HG02884 (cell line): ENCODE data around the gene LRRFIP1.
A peak's percentile ranks its signal among the peaks of the same experiment; 100 is the strongest.
"Not testable (repeated sequence)": the region's sequence is repeated elsewhere in the genome, so short reads cannot be mapped to it uniquely, and the experiment has no call there.

Experiments used
- ATAC-seq: cut with Tn5 transposase; IDR thresholded peaks from one replicate; pipeline ENCODE4 v1.9.1; 2021; ENCODE audit warnings: mild to moderate bottlenecking, moderate library complexity; ENCODE audit not compliant: unreplicated experiment

Gene LRRFIP1

DNA sequence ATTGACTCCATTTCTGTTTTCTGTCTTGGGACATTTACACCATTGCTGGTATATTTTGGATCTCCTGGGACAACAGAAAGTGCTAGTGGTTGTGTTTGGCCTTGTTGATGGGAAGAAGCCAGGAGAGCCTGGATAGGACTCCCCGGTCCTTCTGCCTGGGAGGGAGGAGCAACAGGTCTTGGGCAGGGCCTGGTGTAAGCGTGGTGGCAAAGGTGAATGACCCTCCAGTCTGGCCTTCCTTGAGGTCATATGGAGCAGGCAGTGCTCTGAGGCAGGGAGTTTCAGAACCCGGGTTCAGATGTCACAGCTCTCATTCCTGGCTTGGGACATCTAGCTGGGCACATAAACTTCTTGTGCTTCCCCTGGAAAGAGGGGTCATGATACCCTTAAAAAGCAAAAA lies 115.2 kb downstream of the LRRFIP1 start:
- no peak for ATAC-seq

DNA sequence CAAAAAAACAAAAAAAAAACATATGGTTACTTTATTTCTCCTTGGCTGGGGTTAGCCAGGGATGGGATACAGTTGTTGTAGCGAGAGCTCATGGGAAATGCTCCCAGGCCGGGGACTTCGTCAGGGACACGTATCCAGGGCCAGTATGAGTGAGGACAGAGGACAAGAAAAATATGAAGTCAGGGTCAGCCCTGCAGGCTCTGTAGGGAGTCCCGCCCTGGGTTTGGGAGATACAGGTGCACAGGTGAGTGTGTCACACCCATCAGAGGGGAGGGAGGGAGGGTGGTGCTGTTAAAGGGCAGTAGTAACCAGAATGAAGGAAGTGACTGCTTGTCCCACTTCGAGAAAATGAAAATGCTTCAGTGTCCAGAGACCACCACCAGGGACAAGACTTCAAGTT lies 115.6 kb downstream of the LRRFIP1 start:
- no peak for ATAC-seq

DNA sequence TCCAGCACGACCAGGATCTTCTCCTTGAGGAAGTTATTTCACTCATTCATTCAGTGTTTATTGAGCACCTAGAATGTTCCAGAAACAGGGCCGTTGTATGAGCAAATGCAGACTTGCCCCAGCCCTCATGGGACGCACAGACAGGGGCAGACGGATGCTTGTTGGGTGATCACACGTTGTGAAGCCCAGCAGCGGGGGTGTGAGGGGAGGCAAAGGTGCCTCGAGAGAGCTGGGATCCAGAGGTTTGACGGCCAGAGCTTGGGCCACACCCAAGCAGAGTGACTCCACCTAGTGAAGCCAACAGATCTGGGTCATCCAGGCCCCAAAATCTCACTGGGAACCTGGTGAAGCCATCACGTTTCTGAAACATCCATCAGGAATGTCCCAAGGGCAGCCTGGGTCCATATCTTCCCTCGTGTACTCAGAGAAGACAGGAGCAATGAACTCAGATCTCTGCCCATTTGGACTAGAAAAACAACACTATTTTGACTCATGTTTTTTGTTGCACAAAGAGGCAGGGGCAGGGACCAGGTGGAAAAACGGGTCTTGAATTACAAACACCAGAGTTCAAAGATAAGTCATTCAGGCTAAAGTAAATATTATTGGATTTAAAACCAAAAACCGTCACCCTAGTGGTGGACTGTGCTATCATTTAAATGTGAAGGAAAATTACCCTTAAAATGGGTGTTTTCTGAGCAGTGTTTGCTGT lies 116.3 kb downstream of the LRRFIP1 start:
- no peak for ATAC-seq

DNA sequence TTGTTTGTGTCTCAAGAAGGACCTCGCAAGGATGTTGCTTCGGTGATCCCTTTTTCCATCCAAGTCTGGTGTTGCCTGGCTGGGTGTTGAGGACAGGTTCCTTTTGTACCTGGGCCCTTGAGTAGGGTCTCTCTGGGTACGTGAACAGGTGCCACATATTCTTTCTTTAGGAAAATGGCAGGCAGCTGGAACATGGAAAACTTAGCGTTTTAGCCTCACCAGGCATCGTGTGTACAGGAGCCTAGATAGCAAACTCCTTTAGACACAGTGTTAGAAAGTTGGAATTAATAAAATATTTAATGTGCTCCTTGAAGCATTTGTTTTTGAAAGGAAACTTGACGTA lies 116.9 kb downstream of the LRRFIP1 start:
- ATAC-seq = no peak

DNA sequence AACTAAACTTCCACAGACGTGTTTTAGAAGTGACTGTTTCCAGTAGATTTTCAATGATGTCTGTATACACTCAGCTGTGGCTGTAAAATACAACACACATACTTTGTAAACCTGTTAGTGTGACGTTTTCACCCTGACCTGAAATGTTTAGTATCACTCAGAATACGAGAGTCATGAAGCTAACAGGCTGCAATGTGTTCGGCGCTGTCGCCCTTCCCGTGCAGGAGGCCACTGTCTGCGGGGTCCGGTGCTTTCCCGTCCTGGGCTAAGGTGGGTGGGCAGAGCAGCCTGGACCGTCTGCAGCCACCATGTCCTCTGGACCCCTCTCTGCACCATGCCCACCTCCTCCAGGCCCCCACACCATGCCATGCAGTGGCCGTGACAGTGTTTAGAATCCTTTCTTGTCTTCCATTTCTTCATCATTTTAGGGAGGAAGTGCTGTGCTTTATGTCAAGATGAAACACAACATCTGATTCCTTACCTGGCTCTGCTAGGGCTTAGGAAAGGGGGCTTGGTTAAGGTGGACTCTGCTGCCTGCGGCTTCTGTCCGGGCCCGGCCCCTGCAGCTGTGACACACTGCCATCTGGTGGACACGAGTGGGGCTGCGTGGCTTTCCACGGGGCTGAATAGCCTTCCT lies 117.3 kb downstream of the LRRFIP1 start:
- no peak for ATAC-seq

DNA sequence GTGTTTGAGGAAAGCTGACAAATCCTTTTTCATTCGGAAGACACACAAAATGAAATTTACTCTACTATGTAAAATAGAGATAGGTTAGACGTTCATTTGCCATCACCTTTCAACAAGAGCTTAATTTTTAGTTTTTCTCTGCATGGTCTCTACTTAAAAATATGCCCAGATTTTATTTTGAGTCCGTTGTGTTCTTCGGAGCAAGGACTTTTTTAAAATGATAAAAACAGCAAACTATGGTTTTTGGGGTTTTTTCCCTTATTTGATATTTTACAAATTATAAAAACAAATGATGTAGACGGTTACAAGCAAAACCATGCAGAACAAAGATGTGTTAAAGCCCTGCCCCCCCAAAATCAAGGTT lies 117.8 kb downstream of the LRRFIP1 start:
- ATAC-seq = no peak

DNA sequence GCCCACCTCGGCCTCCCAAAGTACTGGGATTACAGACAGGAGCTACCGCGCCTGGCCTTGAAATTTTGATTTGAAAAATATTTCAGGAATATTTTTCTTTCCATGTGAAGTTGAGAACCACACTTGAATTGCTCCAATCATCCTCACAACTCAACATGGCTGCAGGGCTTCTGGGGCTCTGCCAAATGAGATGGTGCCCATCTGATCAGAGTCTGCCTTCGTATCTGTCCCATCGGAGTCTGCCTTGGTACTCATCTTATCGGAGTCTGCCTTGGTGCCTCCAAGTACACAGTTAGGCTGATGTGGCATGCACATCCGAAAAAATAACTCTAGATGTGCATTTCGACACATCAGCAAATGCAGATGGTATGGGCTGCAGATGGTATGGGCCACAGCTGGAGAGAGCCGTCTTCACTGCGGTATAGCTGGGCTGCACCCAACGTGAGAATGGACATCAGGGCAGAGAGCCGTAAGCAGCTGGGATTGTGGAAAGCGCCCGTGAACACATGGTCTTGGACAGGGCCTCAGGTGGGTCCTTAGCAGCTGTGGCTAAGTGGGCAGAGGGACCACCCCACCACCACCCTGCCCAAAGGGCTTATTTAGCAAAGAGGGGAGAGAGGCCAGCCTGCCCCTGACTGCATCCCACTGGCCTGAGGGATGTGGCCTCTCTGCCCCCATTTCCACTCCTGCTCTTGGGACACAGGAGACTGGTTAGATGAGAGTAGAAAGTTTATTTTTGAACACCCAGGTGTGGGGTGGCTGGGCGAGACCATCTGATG lies 119.1 kb downstream of the LRRFIP1 start:
- ATAC-seq = no peak

DNA sequence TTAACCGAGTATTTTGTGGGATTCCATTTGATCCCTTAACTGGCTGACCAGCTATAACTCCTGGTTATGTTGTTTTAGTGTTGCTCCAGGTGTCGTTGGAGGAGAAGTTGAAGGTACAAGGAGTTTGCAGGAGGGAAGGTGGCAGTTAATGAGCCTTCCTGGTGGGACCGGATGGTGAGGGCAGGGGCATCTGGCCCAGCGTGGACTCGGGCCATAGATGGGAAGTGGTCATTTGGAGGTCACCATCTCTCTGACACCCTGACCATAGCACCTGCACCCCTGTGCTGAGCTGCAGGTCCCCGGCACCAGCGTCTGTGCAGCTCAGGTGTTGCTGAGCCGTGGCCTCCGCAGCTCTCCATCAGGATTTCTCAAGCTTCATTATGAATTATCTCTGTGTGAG lies 119.8 kb downstream of the LRRFIP1 start:
- no peak for ATAC-seq

DNA sequence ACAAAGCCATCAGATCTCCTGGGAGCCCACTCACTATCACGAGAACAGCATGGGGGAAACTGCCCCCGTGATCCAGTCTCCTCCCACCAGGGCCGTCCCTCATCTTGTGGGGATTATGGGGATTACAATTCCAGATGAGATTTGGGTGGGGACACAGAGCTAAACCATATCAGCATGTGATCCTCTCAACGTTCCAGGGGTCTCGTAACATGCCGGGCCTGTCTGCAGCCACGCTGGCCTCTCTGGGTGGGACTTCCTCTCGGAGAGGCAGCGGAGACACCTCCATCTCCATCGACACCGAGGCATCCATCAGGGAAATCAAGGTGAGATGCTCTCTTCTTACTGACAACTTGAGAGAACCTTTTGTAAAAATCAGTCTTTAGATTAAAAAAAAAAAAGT lies 121.6 kb downstream of the LRRFIP1 start:
- ATAC-seq = no peak

DNA sequence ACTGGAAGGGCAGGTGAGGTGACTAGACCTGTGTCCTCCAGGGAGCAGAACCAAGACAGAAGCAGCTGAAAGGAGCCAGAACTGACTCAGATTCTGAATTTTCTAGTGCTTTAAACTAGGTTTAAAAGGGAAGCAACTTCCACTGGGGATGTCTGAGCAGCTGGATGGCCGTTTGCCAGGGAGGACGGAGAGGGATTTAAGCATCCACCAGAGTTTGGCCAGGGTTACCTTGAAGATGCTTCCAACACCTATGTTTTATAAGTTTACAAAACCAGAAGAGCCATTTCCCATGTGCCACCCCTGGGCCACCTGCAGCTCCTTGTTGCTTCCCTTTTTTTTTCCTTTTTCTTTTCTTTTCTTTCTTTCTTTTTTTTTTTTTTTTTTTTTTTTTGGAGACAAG lies 122.6 kb downstream of the LRRFIP1 start:
- no peak for ATAC-seq

DNA sequence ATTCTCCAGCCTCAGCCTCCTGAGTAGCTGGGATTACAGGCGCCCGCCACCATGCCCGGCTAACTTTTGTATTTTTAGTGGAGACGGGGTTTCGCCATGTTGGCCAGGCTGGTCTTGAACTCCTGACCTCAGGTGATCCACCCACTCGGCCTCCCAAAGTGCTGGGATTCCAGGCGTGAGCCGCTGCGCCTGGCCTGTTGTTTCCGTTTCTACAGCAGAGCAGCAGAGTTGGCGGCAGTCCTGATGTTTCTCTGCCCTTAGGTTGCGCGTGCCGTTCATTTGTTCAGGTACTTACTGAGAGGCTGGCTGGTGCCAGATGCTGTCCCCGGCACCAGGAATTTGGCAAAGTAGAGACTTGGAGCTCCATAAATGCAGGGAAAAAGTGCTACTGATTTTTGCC lies 123.1 kb downstream of the LRRFIP1 start:
- ATAC-seq = not testable (repeated sequence)

DNA sequence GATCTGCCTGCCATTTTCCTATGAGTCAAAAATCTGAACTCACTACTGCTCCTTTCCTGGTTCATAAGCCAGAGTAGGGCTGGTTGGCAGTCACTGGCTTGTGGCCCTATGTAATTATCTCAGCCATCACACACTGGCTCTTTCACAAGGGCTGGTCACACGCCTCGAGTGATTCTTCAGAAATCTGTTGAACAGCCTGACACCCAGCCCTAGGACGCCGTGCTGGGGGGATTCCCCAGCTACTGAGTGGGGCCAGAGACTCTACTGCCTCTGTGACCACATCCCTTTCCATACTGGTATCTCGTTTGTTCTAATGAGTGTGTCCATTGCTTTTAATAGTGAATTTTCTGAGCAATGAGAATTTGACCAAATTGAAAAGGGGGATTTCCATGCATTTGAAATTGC lies 125.4 kb downstream of the LRRFIP1 start:
- ATAC-seq = peak; percentile 99

DNA sequence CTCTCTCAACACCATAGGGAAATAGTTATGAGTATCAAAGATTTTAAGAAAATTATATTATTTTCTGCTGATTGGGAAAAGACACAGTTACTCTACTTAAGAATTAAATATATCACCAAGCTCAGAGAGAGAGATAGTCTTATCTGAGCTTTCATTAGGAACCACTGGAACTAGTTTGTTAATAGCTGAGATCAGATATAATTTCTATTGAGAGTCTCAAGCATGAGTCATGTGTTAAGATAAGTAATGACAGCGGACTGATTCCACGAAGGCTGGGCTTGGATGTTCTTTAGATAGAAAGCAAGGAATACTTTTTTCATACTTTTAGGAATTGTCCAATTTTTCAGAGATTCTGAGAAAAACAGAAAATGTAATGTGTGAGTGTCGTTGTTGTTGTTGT lies 126.8 kb downstream of the LRRFIP1 start:
- no peak for ATAC-seq

DNA sequence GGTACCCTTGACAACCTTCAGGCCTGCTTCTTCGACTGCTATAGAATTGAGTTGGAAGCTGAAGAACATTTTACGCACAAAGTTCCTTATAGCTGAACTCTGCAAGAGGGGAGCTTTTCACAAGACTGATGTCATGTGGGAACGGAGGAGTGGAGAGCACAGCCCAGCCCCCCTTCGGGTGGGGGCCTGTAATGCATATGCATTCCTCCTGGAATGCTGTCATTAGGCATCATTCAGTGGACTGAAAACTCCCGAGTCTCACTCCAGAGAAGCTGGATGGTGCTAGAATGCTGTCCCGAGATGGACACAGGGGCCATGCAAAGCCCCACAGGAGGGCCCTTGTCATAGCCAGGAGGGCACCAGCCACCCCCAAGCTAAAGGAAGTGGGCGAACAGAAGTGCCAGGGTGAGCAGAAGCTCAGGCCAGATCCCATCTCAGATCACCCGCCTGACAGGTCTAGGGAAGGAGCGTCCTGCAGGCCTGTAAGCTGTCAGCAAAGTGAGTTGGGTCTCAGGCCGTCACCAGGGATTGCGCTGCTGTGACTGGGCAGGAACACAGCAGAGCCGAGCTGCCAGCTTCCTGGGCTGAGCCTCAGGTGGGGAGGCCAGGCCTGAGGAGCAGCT lies 127.3 kb downstream of the LRRFIP1 start:
- no peak for ATAC-seq

DNA sequence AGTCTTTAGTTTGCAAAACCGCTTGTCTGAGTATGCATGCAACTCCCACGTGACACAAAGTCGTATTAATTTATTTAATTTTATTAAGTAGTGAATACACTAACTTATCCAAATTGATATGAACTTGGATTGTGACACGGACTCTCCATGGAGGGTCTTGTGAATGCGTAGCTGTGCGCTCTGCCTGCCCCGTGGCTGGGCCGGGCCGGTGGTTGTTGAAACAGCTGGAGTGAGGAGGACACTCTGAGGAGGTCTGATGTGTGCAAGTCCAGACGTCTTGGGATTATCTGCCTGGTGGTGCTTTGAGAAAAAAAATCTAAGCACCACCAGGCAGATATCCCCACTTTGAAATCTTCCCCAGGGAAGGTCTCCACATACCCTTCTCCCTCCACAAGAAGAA lies 130.2 kb downstream of the LRRFIP1 start:
- no peak for ATAC-seq

DNA sequence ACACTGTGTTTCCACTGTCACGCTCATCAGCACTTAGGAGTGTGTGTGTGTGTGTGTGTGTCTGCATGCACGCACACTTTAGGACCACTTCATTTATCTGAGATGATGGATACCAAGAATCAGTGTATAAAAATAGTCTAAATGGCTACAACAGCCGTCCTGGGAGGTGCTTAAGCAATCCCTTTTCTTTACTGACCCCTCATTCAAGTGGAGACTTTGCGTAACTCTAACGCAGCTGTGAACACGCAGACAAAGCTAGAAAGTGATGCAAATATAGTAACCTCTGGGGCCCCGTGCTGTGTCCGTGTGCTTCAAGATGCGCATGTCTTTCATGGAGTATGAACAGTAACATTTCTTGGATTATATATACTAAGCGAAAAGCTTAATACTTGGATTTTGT lies 130.8 kb downstream of the LRRFIP1 start:
- no peak for ATAC-seq

DNA sequence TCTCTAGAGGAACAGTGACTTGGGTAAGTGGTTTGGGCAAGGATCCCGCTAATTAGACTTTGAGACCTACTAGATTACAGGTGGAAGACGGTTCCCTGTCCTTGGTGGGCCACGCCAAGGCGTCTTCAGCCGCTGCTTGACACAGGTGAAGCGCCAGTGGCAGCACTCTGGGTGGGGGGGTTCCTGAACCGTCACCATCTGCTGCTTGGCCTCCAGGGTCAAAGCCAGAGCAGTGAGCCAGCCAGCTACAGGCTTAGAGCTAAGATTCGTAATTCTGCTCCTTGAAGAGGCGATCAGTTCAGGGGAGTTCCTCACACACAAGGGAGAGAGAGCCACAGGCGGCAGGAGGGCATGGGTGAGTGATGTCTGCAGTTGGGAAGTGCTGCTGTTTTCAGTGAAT lies 131.8 kb downstream of the LRRFIP1 start:
- ATAC-seq = no peak

DNA sequence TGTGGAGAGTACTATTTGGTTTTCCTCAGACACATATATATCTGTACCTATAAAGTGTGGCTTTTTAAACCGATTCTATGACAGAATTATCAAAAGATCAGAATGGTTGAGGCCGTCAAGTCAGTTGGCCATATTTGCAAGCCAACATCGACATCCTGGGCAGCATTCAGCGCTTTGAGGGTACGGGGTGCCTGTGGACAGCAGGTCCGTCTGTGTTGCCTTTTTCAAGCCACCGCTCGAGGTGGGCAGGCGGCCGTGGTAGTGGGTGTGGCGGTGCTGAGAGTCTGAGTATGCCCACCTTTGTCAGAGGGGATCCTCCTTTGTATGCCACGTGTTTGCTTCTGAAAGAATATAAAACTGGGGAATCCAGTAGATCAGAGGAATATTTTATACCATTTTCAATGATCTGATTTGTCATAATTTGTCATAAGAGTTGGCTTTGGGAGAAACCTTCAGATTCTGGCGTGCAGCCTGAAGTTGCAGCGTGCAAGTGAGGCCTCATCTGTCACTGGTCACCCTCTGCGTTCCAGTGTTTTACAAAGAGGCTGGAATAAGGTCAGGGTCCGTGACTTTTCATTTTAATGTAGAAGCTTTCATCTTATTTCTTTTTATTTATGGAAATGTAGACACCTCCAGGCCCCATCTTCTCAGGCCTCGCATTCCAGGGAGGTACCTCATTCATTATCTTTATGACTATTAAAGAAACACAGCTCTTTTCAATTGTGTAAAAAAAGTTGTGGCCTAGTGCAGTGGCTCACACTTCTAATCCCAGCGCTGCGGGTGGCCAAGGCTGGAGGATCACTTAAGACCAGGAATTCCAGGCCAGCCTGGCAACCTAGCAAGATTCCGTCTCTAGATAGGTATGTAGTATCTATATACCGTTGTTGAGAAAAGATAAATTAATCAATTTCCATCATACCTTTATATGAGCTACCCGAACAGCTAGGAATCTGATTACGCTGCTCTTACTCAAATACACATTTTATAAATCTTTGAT lies 133.4 kb downstream of the LRRFIP1 start:
- ATAC-seq = no peak

DNA sequence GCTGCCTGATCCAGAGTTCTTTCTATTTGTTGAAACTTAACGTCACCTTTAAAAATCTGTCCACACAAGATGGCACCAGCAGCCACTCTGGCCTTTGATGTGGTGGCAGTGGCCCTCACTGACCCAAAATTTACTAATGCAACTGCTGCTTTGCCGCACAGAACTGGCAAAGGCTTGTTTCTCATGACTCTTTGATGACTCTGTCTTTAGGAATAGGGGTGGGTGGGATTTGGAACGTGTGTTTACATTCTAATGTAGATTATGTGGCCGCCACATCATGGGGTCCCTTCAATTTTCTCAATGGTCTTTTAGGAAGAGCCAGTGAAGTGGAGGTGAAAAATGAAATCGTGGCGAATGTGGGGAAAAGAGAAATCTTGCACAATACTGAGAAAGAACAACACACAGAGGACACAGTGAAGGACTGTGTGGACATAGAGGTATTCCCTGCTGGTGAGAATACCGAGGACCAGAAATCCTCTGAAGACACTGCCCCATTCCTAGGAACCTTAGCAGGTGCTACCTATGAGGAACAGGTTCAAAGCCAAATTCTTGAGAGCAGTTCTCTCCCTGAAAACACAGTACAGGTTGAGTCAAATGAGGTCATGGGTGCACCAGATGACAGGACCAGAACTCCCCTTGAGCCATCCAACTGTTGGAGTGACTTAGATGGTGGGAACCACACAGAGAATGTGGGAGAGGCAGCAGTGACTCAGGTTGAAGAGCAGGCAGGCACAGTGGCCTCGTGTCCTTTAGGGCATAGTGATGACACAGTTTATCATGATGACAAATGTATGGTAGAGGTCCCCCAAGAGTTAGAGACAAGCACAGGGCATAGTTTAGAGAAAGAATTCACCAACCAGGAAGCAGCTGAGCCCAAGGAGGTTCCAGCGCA lies 135.2 kb downstream of the LRRFIP1 start:
- ATAC-seq = not testable (repeated sequence)

DNA sequence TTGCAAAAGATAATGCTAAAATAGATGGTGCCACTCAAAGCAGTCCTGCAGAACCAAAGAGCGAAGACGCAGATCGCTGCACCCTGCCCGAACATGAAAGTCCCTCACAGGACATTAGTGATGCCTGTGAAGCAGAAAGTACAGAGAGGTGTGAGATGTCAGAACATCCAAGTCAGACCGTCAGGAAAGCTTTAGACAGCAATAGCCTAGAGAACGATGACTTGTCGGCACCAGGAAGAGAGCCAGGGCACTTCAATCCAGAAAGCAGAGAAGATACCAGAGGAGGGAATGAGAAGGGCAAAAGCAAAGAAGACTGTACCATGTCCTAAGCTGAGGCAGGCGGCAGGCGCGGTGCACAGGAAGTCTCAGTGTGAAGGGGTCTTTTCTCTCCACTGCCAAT lies 136.4 kb downstream of the LRRFIP1 start:
- no peak for ATAC-seq
